T-helper 1 cell treated with Interleukin-12 subunit alpha and Interleukin-12 subunit beta and Interleukin-4 antibody, amounts not matched to agents 30 μg/mL and 1 μg/mL, for 36 hours (primary cell): ENCODE results near the gene NOP56.

ENCODE experiments used
- H3K27ac Mint-ChIP-seq: one replicate; pipeline ENCODE4 v1.8.0; 2021; ENCODE audit warnings: mild to moderate bottlenecking, mixed read lengths
- H3K27me3 Mint-ChIP-seq: one replicate; pipeline ENCODE4 v1.8.0; 2021; ENCODE audit warnings: low read depth, mixed read lengths
- H3K36me3 Mint-ChIP-seq: one replicate; pipeline ENCODE4 v1.8.0; 2021; ENCODE audit warnings: low read depth, mixed read lengths
- H3K4me1 Mint-ChIP-seq: one replicate; pipeline ENCODE4 v1.8.0; 2021; ENCODE audit warnings: low read depth, mixed read lengths
- H3K4me3 Mint-ChIP-seq: one replicate; pipeline ENCODE4 v1.8.0; 2021; ENCODE audit warnings: mild to moderate bottlenecking, moderate library complexity, mixed read lengths
- H3K9me3 Mint-ChIP-seq: one replicate; pipeline ENCODE4 v1.8.0; 2021; ENCODE audit warnings: mixed read lengths

NOP56 gene

DNA sequence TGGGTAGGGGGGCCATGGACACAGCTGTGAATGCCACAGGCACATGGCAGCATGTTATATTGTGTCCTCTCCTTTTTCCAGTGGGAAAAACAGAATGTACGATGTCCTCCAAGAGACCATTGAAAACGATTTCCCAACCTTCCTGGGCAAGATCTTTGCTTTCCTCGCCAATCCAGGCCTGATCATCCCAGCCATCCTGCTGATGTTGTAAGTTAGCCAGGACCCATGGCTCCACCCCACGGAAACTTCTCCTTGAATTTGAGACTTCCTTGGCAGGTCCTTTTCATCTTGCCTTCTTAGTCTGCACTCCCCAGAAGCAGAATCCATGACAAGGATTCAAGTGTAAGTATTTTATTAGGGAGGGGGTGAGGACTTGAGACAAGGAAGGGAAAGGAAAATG lies 28.2 kb upstream of the NOP56 start:
- peaks cover 28% of the 10 kb centered on the region for H3K27me3 Mint-ChIP-seq
- no peak overlapping the region for H3K4me3 Mint-ChIP-seq
- H3K4me1 Mint-ChIP-seq: no peaks in the 10 kb centered on the region
- no peaks in the 10 kb centered on the region for H3K36me3 Mint-ChIP-seq
- H3K9me3 Mint-ChIP-seq: peaks cover 5% of the 10 kb centered on the region
- H3K27ac Mint-ChIP-seq: no peak overlapping the region

DNA sequence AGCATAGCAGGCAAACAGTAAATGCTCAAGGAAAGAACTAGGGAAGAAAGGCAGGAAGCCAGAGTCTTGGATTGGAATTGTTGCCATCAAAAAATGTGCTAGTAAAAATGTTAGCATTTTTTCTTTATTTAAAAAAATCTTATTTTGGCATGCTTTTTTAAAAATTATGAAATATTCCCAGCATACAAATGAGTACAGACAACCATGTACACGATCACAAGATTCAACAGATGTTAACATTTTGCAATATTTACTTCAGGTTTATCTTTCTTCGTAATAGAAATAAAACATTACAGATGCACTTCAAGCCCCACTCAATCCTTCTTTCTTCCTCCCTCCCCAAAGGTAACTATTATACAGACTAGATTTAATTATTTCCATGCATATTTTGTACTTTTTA lies 27.4 kb upstream of the NOP56 start:
- peaks cover 31% of the 10 kb centered on the region for H3K27me3 Mint-ChIP-seq
- H3K27ac Mint-ChIP-seq: no peak overlapping the region
- H3K4me3 Mint-ChIP-seq: no peak overlapping the region
- H3K36me3 Mint-ChIP-seq: no peaks in the 10 kb centered on the region
- no peaks in the 10 kb centered on the region for H3K4me1 Mint-ChIP-seq
- peaks cover 5% of the 10 kb centered on the region for H3K9me3 Mint-ChIP-seq

DNA sequence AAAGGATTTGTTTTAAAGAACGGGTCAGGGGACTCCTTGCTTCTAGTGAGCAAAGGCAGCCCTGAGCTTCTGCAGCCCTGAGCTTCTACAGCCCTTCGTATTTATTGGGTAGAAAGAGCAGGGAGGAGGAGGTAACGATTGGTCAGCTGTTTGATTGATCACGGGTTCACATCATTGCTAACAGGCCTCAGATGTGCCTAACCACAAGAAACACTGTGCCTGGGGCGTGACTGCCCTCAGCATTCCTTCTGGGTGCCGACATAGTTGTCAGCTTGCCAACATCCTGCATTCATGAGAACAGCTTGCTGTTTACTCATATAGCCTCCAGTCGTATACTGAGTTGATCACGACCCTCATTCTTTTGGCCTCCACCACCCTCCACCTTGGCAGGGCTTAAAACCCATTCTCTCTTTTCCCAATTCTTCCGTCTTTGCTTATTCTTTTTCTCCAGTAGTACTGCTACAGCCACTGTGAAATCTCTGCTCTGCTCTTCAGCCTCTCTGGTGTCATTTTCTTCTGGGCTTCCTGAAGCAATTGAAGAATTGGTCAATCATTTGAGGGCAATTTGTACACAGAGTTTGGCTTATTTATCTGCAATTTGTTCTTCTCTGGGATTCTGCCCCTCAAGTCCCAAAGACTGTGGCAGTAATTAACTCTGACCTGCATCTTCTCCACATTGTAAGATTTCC lies 25.4 kb upstream of the NOP56 start:
- peaks cover 41% of the 10 kb centered on the region for H3K27me3 Mint-ChIP-seq
- no peaks in the 10 kb centered on the region for H3K4me1 Mint-ChIP-seq

DNA sequence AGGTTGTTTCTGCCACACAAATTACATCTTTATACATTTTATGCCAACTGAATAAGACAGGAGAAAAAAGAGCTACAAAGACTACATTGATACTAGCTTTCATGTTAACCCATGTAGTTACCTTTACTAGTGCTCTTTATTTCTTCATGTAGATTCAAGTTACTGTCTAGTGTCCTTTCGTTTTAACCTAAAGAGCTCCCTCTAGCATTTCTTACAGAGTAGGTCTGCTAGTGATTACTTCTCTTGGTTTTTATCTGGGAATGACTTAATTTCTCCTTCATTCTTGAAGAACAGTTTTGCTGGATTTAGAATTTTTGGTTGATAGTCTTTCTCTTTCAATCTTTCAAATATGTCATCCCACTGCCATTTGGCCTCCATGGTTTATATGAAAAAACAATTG lies 21.2 kb upstream of the NOP56 start:
- Mint-ChIP-seq H3K27ac (no peak overlapping the region), H3K9me3 (peaks cover 10% of the 10 kb centered on the region), H3K4me3 (no peak overlapping the region), H3K27me3 (peaks cover 47% of the 10 kb centered on the region), H3K36me3 (no peaks in the 10 kb centered on the region), H3K4me1 (no peaks in the 10 kb centered on the region)

More for the DNA sequence above, 25.4 kb upstream of the NOP56 start:
- Mint-ChIP-seq H3K36me3 (no peaks in the 10 kb centered on the region), H3K9me3 (peaks cover 10% of the 10 kb centered on the region), H3K27ac (no peak overlapping the region), H3K4me3 (no peak overlapping the region)

DNA sequence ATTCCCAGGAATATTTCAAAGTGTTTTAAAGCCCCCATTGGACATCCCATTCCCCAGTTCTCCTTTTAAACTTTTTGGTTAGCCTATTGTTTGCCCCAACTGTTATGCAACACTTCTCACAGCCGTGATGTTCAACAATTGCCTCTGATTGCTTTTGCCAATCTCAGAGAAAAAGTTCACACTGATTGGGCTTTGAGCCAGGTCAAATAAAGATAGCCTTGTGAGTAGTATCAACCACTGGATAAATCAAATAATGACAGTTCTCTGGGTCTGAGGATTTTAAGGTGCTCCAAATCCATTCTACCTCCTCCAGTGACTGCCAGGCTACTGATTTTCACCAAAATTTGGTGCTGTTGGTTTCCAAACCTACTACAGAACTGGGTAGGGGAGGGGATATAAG lies 19.1 kb upstream of the NOP56 start:
- Mint-ChIP-seq H3K4me3 (no peak overlapping the region), H3K27ac (no peak overlapping the region), H3K27me3 (peaks cover 42% of the 10 kb centered on the region), H3K9me3 (peaks cover 4% of the 10 kb centered on the region), H3K36me3 (no peaks in the 10 kb centered on the region), H3K4me1 (peaks cover 4% of the 10 kb centered on the region)

DNA sequence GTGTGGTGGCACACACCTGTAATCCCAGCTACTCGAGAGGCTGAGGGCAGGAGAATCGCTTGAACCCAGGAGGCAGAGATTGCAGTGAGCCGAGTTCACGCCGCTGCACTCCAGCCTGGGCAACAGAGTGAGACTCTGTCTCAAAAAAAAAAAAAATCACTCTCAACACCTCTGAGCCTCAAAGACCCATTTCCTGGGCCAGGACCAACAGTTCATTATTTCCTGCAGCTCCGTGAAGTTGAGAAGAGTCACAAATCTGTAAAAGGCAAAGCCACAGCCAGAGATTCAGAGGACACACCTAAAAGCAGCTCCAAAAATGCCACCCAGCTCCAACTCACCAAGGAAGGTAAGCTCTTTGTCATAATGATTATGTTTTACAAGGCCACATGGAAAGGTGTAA lies 15.2 kb upstream of the NOP56 start:
- Mint-ChIP-seq H3K27ac (no peak overlapping the region), H3K4me1 (peaks cover 4% of the 10 kb centered on the region), H3K27me3 (peaks cover 13% of the 10 kb centered on the region), H3K36me3 (peaks cover 2% of the 10 kb centered on the region), H3K4me3 (no peak overlapping the region), H3K9me3 (no peaks in the 10 kb centered on the region)

DNA sequence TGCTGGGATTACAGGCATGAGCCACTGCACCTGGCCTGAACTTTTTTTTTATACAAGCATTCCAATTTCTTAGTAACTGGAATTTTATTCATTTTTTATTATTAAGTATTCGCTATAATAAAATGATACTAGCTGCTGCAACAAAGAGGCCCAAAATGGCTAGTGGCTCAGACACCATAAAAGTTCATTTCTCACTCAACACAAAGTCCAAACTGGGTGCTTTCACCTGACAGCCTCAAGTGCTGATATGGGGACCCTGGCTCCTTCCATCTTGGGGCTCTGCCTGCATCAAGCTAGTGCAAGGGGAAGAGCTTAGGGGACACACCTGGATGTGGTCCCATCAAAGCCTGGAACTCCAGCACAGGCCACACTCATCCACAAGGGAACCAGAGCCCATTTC lies 12.2 kb upstream of the NOP56 start:
- no peak overlapping the region for H3K27ac Mint-ChIP-seq

DNA sequence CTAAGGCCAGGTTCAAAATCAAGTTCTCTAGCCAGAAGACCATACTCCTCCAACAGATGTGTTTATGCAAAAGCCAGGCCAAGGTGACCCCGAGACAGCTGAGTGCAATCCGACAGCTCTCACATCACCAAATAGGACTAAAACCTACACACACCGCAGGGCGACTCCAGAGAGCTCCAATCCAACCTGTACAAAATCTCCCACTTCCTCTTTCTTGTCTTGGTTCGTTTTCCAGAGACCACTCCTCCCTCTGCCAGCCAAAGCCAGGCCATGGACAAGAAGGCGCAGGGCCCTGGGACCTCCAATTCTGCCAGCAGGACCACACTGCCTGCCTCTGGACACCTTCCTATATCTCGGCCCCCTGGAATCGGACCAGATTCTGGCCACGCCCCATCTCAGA lies 11.5 kb upstream of the NOP56 start:
- Mint-ChIP-seq H3K36me3 (peaks cover 2% of the 10 kb centered on the region), H3K4me3 (no peak overlapping the region), H3K27me3 (no peaks in the 10 kb centered on the region), H3K4me1 (peaks cover 4% of the 10 kb centered on the region), H3K9me3 (no peaks in the 10 kb centered on the region), H3K27ac (no peak overlapping the region)

More for the DNA sequence above, 12.2 kb upstream of the NOP56 start:
- H3K4me3 Mint-ChIP-seq: no peak overlapping the region
- no peaks in the 10 kb centered on the region for H3K9me3 Mint-ChIP-seq
- H3K27me3 Mint-ChIP-seq: no peaks in the 10 kb centered on the region
- H3K4me1 Mint-ChIP-seq: peaks cover 4% of the 10 kb centered on the region
- H3K36me3 Mint-ChIP-seq: peaks cover 2% of the 10 kb centered on the region

DNA sequence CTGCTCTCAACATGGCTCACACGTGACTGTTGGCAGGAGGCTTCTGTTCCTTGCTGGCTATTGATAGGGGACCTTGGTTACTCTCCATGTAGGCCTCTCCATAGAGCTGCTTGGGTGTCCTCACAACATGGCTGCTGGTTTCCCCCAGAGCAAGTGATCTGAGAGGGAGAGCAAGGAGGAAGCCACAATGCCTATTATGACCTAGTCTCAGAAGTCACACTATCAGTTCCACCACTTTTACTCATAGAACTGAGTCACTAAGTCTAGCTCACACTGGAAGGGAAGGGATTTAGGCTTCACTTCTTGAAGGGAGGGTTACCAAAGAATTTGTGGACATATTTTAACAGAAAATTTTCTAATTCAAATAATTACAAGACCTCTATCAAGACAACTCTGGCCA lies 8.7 kb upstream of the NOP56 start:
- Mint-ChIP-seq H3K4me3 (no peak overlapping the region), H3K4me1 (no peaks in the 10 kb centered on the region), H3K27ac (no peak overlapping the region), H3K9me3 (no peaks in the 10 kb centered on the region), H3K36me3 (peaks cover 2% of the 10 kb centered on the region), H3K27me3 (no peaks in the 10 kb centered on the region)

DNA sequence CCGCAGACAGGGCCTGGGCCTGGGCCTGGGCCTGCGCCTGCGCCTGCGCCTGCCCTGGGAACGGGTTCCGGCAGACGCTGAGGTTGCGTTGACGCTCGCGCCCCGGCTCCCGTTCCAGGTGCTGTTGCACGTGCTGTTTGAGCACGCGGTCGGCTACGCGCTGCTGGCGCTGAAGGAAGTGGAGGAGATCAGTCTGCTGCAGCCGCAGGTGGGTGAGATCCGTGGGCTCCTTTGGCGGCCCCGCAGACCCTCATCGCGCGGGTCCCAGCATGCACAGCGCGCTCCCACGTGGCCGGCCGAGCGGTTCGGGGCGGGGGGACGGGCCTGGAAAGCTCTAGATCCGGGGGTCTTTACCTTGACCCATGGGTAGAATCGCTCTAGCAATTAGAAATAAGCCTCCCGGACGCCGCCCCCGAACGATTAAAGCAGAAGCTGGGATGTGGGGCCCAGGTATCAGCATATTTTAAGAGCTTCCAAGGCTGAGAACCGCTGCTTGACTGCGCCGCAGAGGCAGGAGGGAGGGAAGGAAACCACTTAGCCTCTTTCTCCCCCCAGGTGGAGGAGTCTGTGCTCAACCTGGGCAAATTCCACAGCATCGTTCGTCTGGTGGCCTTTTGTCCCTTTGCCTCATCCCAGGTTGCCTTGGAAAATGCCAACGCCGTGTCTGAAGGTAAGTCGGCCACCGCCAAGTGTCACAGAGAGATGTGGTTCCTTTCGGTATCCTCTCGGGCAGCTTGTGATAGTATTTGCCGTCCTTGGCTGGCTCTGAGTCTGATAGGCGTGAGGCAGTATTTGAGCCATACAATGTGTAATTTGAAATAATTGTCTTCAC lies 508 bp downstream of the NOP56 start:
- no peaks in the 10 kb centered on the region for H3K27me3 Mint-ChIP-seq
- peak overlapping the region; percentile 76 for H3K27ac Mint-ChIP-seq
- H3K4me1 Mint-ChIP-seq: peaks cover 23% of the 10 kb centered on the region
- H3K9me3 Mint-ChIP-seq: no peaks in the 10 kb centered on the region
- H3K4me3 Mint-ChIP-seq: peak overlapping the region; percentile 90
- peaks cover 44% of the 10 kb centered on the region for H3K36me3 Mint-ChIP-seq

DNA sequence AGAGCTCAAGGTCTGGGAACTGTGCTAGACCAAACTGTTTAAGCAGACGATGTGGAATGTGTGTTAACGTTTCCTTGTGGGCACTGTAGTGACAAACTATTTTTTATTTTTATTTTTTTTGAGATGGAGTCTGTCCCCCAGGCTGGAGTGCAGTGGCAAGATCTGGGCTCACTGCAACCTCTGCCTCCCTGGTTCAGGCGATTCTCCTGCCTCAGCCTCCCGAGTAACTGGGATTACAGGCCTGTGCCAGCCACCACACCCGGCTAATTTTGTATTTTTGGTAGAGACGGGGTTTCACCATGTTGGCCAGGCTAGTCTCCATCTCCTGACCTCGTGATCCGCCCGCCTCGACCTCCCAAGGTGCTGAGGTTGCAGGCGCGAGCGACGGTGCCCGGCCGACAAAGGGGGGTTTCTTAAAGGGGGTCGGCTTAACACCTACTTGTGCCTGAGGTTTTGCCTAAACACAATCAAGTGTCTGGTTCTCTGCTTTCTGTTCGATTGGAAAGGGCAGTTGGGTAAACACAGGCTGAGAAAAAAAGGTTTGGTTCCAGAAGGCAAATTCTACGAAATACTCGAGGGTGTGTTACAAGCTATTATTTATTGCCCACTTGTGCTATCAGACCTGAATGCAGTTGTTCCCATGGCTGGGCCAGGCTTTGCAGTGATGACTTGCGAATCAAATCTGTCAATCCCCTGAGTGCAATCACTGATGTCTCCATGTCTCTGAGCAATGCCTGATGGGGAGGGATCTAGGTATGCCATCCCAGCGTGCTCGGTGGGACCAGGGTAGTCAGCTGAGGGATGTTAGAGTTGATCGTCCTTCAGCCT lies 1.3 kb downstream of the NOP56 start:
- no peaks in the 10 kb centered on the region for H3K9me3 Mint-ChIP-seq
- H3K4me1 Mint-ChIP-seq: peaks cover 23% of the 10 kb centered on the region
- no peaks in the 10 kb centered on the region for H3K27me3 Mint-ChIP-seq
- peak overlapping the region; percentile 76 for H3K27ac Mint-ChIP-seq
- peaks cover 49% of the 10 kb centered on the region for H3K36me3 Mint-ChIP-seq
- peak overlapping the region; percentile 90 for H3K4me3 Mint-ChIP-seq

DNA sequence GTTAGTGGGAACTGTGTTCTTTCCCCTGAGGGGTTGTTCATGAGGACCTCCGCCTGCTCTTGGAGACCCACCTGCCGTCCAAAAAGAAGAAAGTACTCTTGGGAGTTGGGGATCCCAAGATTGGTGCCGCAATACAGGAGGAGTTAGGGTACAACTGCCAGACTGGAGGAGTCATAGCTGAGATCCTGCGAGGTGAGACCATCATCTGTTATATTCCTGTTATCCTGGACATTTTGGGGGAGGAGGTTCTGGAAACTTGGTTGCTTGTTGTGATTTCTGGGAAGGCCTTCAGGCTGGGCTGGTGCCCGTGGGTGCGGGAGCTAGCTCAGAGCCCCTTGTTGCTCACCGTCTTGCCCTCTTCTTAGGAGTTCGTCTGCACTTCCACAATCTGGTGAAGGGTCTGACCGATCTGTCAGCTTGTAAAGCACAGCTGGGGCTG lies 2.0 kb downstream of the NOP56 start:
- H3K4me3 Mint-ChIP-seq: peak overlapping the region; percentile 90

DNA sequence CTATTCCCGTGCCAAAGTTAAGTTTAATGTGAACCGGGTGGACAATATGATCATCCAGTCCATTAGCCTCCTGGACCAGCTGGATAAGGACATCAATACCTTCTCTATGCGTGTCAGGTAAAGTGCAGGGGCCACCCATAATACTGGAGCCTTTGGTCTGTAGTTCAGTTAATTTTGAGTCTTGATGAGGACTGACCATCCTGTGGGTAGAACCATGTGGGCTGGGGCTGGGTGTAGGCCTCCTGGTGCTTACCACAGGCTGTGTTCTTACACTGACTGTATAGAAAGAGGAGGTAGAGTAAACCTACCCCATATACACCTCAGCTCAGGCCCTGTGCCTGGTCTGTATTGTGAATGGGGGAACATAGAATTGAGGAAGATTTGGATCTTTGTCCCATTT lies 2.4 kb downstream of the NOP56 start:
- peak overlapping the region; percentile 90 for H3K4me3 Mint-ChIP-seq
- peaks cover 56% of the 10 kb centered on the region for H3K36me3 Mint-ChIP-seq
- peaks cover 21% of the 10 kb centered on the region for H3K4me1 Mint-ChIP-seq

More for the DNA sequence above, 2.0 kb downstream of the NOP56 start:
- Mint-ChIP-seq H3K36me3 (peaks cover 53% of the 10 kb centered on the region), H3K9me3 (no peaks in the 10 kb centered on the region), H3K27ac (peak overlapping the region; percentile 75), H3K27me3 (no peaks in the 10 kb centered on the region), H3K4me1 (peaks cover 23% of the 10 kb centered on the region)

DNA sequence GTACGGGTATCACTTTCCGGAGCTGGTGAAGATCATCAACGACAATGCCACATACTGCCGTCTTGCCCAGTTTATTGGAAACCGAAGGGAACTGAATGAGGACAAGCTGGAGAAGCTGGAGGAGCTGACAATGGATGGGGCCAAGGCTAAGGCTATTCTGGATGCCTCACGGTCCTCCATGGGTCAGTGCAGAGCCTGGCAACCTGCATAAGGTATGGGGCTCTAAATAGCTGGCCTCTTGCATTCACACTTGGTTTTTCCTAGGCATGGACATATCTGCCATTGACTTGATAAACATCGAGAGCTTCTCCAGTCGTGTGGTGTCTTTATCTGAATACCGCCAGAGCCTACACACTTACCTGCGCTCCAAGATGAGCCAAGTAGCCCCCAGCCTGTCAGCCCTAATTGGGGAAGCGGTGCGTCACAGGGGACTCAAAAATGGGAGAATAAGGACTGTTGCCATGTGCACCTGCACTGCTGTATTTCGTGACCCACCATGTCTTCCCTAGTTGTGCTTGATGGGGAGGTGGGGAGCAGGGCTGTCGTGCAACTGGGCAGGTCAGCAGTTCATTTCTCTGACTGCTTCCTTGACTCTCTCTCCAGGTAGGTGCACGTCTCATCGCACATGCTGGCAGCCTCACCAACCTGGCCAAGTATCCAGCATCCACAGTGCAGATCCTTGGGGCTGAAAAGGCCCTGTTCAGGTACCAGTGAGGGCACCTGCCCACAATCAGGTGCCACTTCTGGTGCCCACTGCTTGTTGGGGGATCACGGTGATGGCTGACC lies 3.1 kb downstream of the NOP56 start:
- H3K27ac Mint-ChIP-seq: no peak overlapping the region
- peaks cover 18% of the 10 kb centered on the region for H3K4me1 Mint-ChIP-seq
- no peaks in the 10 kb centered on the region for H3K9me3 Mint-ChIP-seq
- H3K4me3 Mint-ChIP-seq: peak overlapping the region; percentile 90
- H3K27me3 Mint-ChIP-seq: no peaks in the 10 kb centered on the region
- H3K36me3 Mint-ChIP-seq: peaks cover 59% of the 10 kb centered on the region

More for the DNA sequence above, 2.4 kb downstream of the NOP56 start:
- H3K9me3 Mint-ChIP-seq: no peaks in the 10 kb centered on the region
- H3K27me3 Mint-ChIP-seq: no peaks in the 10 kb centered on the region
- H3K27ac Mint-ChIP-seq: peak overlapping the region; percentile 75
